ENCODE results near the gene ZNF497. TPM values are rescaled to one million over a fixed set of nuclear protein-coding genes. Genes with fewer than 3 reads are reported as not detected.

Gene ZNF497
- total and polyA plus RNA-seq, 2 of the 13 experiments (the other 11 are each of a cell fraction or from before 2014, with no cell fraction given): 1.5 to 1.9 TPM

DNA sequence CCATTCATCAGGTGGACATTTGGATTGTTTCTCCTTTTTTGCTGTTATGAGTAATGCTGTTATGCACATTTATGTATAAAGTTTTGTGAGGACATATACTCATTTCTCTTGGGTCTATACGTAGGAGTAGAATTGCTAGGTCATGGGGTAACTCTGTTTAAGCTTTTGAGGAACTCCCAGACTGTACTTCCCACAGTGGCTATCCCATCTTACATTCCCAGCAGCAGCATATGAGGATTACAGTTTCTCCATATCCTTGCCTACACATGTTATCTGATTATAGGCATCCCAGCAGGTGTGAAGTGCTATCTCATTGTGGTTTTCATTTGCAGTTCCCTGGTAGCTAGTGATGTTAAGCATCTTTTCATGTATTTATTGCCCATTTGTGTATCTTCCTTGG, 29.9 kb downstream of the ZNF497 start:
- in situ Hi-C loops (cut with HindIII; ENCODE audit: extremely low pct_ligation_motif_present, low pct_unique_long_range_greater_than_20kb): no loop called here
- POLR2A ChIA-PET: interaction anchor here (1.3 kb wide), 1 partner anchor 30 kb away, joined by 5 read pairs; the partner anchor contains the start of gene ZNF497
- H3K9me3 ChIP-seq (ENCODE audit: low read length): no peaks in the 10 kb centered on the region
- H3K27ac ChIP-seq (ENCODE audit: extremely low read length, insufficient read depth, low read length): no peak overlapping the region
- no peaks in the 10 kb centered on the region for H4K20me1 ChIP-seq (ENCODE audit: insufficient read depth, low read length)
- no TSS peak for BruUV-seq (replicated peaks)
- no peak overlapping the region for H3K4me3 ChIP-seq (replicated peaks in 1 of 3; ENCODE audit: insufficient read depth in 1 of 3, low read depth in 2 of 3, low read length in 3 of 3)
- peaks cover 6% of the 10 kb centered on the region for H3K79me2 ChIP-seq (ENCODE audit: insufficient read depth, low read length)
- H3K9ac ChIP-seq (ENCODE audit: insufficient read depth, low read depth, low read length): no peak overlapping the region
- no peak overlapping the region for H3K4me2 ChIP-seq (ENCODE audit: low read depth, low read length)
- no peaks in the 10 kb centered on the region; a peak in 1 of 5 replicates for H3K27me3 ChIP-seq (ENCODE audit: control insufficient read depth in 1 of 2, insufficient read depth in 2 of 2, low read length in 2 of 2)
- FAIRE-seq: no peak
- CTCF ChIA-PET (ENCODE audit: low intra/inter-chr PET ratio, low total read pairs): no interaction called here
- no peak for DNase-seq (ENCODE audit: low spot score)
- 90% methylated on average over 1 of the region's 1 CpG for WGBS (ENCODE audit: low lambda C conversion rate)
- intact Hi-C loops (cut with micrococcal nuclease; ENCODE audit: unreplicated experiment): no loop called here
- H2AFZ ChIP-seq (ENCODE audit: low read length): no peak overlapping the region
- no peak for ATAC-seq
- peaks cover 8 to 25% of the 10 kb centered on the region in 2 experiments; a peak in 4 of 5 replicates for H3K36me3 ChIP-seq (replicated peaks in 1 of 2; ENCODE audit: control insufficient read depth in 1 of 2, insufficient read depth in 2 of 2, low read length in 2 of 2)
- H3K4me1 ChIP-seq (ENCODE audit: insufficient read depth, low read length): peaks cover 23% of the 10 kb centered on the region
- no peak for TF ChIP-seq ZNF235 (CRISPR knock-in tag; IDR thresholded peaks at IDR 0.05; ENCODE audit: borderline replicate concordance)
- TF ChIP-seq, protein P1, sequence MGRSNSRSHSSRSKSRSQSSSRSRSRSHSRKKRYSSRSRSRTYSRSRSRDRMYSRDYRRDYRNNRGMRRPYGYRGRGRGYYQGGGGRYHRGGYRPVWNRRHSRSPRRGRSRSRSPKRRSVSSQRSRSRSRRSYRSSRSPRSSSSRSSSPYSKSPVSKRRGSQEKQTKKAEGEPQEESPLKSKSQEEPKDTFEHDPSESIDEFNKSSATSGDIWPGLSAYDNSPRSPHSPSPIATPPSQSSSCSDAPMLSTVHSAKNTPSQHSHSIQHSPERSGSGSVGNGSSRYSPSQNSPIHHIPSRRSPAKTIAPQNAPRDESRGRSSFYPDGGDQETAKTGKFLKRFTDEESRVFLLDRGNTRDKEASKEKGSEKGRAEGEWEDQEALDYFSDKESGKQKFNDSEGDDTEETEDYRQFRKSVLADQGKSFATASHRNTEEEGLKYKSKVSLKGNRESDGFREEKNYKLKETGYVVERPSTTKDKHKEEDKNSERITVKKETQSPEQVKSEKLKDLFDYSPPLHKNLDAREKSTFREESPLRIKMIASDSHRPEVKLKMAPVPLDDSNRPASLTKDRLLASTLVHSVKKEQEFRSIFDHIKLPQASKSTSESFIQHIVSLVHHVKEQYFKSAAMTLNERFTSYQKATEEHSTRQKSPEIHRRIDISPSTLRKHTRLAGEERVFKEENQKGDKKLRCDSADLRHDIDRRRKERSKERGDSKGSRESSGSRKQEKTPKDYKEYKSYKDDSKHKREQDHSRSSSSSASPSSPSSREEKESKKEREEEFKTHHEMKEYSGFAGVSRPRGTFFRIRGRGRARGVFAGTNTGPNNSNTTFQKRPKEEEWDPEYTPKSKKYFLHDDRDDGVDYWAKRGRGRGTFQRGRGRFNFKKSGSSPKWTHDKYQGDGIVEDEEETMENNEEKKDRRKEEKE (IDR thresholded peaks at IDR 0.05): no peak
- no peak for TF ChIP-seq PLRG1 (conservative IDR thresholded peaks at IDR 0.05)
- TF ChIP-seq, protein P2, sequence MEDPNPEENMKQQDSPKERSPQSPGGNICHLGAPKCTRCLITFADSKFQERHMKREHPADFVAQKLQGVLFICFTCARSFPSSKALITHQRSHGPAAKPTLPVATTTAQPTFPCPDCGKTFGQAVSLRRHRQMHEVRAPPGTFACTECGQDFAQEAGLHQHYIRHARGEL (CRISPR knock-in tag; IDR thresholded peaks at IDR 0.05): no peak
- no peak for TF ChIP-seq NR2F1 (CRISPR knock-in tag; IDR thresholded peaks at IDR 0.05)
- TF ChIP-seq NONO (IDR thresholded peaks at IDR 0.05): no peak
- no peak for TF ChIP-seq NONO (CRISPR knock-in tag; conservative IDR thresholded peaks at IDR 0.05)
- TF ChIP-seq ZFP37 (CRISPR knock-in tag; IDR thresholded peaks at IDR 0.05; ENCODE audit: borderline replicate concordance): no peak
- TF ChIP-seq, protein P3, sequence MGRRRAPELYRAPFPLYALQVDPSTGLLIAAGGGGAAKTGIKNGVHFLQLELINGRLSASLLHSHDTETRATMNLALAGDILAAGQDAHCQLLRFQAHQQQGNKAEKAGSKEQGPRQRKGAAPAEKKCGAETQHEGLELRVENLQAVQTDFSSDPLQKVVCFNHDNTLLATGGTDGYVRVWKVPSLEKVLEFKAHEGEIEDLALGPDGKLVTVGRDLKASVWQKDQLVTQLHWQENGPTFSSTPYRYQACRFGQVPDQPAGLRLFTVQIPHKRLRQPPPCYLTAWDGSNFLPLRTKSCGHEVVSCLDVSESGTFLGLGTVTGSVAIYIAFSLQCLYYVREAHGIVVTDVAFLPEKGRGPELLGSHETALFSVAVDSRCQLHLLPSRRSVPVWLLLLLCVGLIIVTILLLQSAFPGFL (CRISPR knock-in tag; IDR thresholded peaks at IDR 0.05): no peak
- no peak for TF ChIP-seq ZNF768 (CRISPR knock-in tag; IDR thresholded peaks at IDR 0.05)
- TF ChIP-seq, protein P4, sequence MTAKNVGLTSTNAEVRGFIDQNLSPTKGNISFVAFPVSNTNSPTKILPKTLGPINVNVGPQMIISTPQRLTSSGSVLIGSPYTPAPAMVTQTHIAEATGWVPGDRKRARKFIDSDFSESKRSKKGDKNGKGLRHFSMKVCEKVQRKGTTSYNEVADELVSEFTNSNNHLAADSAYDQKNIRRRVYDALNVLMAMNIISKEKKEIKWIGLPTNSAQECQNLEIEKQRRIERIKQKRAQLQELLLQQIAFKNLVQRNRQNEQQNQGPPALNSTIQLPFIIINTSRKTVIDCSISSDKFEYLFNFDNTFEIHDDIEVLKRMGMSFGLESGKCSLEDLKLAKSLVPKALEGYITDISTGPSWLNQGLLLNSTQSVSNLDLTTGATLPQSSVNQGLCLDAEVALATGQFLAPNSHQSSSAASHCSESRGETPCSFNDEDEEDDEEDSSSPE (CRISPR knock-in tag; IDR thresholded peaks at IDR 0.05): no peak
- no peak for TF ChIP-seq CENPT (CRISPR knock-in tag; IDR thresholded peaks at IDR 0.05; ENCODE audit: low read depth)
- TF ChIP-seq, protein P5, sequence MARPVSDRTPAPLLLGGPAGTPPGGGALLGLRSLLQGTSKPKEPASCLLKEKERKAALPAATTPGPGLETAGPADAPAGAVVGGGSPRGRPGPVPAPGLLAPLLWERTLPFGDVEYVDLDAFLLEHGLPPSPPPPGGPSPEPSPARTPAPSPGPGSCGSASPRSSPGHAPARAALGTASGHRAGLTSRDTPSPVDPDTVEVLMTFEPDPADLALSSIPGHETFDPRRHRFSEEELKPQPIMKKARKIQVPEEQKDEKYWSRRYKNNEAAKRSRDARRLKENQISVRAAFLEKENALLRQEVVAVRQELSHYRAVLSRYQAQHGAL (CRISPR knock-in tag; IDR thresholded peaks at IDR 0.05; ENCODE audit: not compliant biosample characterization): no peak
- TF ChIP-seq ZNF674 (CRISPR knock-in tag; IDR thresholded peaks at IDR 0.05; ENCODE audit: low read depth): no peak
- no peak for TF ChIP-seq ZSCAN22 (CRISPR knock-in tag; IDR thresholded peaks at IDR 0.05)
- TF ChIP-seq ZBTB49 (CRISPR knock-in tag; IDR thresholded peaks at IDR 0.05; ENCODE audit: borderline replicate concordance): no peak
